GM21526 (cell line): Measurements from ENCODE around the gene LGALSL.

Experiments
- ATAC-seq: cut with Tn5 transposase; IDR thresholded peaks from one replicate; pipeline ENCODE4 v1.9.1; 2021; ENCODE audit warnings: moderate library complexity; ENCODE audit not compliant: unreplicated experiment, low FRiP score

The LGALSL gene

GRCh38 chr2:64453770-64454385, at the start of gene LGALSL:
Gene LGALSL (plus strand): TSS chr2:64454162. CDS start chr2:64454546, 384 bp downstream.
- ATAC-seq, result peak; percentile 47

DNA sequence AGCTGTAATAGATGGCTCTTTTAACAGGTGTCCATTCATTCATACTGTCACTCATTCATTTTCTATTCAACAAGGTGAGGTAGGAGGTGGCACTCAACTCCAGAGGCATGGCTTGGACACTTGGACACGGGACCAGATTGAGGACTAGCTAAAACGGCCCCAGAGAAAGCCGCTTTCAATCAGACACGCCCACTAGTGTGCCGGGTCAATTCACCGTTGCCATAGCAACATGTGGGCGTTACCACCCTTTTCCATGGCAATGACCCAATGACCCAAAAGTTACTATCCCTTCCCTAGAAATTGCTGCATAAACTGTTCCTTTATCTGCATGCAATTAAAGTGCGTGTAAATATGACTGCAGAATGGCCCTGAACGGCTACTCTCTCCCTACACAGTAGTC, 49.2 kb upstream of the LGALSL start:
- no peak for ATAC-seq

- no peak for ATAC-seq
Measured at GRCh38 chr2:64405581-64406406, 48.2 kb upstream of the LGALSL start.

DNA sequence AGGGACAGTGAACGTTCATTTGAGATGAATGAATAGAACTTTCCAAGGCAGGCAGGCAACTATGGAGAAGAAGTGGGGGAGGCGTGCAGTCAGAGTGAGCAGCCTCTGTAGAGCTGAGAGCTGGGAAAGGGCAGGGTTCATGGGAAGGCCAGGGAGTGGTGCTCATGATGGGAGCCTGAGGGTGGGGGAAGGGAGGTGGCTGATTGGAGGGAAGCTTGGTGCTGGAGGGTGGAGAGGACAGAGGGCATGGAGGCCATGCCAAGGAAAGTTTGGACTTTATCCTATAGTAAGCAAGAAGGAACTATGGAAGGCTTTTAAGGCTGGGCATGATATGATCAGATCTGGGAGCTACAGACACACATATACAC, 47.6 kb upstream of the LGALSL start:
- no peak for ATAC-seq

DNA sequence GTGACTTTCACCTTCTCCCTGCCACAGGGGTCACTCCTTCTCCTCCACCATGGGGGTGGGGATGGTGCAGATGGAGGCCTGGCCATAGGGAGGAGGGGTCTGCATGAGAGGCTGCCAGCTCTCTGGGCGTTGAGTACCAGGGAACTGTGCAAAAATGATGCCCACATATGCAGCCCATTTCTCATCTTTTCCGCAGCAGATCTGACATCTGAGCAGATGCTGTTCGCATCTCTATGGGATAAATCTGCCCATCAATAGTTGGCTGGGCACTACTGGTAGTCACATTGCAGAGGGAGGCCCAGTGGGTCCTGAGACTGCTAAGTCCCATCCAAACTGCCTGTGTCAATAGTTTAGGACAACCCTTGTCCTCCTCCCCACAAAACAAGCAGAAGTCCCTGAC, 45.9 kb upstream of the LGALSL start:
- no peak for ATAC-seq

GRCh38 chr2:64410671-64411070, 43.3 kb upstream of the LGALSL start:
- no peak for ATAC-seq

GRCh38 chr2:64412671-64413070, 41.3 kb upstream of the LGALSL start:
- no peak for ATAC-seq

DNA sequence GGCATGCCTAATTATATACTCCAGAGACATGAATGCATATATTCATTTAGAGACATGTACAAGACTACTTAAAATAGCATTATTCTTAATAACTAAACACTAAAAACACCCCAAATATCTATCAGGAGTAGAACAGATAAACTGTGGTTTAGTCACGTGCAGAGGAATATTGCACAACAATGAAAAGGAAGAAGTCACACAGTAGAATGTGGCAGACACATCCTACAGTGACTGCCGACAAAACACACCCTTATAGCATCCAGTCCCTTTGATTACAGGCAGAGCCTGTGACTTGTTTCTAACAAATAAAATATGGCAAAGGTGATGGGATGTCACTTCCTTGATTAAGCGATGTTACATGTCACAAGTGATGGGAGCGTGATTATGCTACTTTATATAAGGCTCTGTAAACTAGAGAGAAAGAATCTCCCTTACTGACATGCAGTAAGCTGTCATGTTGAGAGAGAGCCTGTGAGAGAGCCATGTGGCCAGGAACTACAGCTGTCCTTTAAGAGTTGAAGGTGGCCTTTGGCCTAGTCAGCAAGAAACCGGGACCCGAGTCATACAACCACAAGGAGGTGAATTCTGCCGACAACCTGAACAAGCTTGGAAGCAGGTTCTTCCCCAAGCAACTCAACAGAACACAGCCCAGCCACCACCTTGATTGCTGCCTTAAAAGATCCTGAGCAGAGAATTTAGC, 39.1 kb upstream of the LGALSL start:
- ATAC-seq, result no peak

DNA sequence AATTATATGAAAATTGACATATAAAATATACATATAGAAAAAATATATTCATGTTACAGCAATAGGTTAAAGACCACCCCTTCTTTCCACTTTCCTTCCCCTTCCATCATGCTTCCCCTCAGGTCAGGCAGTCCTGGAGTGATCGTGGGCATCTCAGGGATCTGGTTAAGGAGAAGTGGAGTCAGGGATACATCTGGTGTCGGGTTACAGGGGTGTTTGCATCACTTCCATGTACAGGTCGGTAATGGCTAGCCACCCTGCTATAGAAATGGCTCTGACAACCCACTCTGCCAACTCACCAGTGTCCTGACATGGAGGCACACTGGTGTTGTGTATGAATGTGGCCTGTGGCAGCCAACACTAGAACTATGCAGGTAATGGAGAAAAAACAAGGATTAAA, 36.3 kb upstream of the LGALSL start:
- no peak for ATAC-seq

DNA sequence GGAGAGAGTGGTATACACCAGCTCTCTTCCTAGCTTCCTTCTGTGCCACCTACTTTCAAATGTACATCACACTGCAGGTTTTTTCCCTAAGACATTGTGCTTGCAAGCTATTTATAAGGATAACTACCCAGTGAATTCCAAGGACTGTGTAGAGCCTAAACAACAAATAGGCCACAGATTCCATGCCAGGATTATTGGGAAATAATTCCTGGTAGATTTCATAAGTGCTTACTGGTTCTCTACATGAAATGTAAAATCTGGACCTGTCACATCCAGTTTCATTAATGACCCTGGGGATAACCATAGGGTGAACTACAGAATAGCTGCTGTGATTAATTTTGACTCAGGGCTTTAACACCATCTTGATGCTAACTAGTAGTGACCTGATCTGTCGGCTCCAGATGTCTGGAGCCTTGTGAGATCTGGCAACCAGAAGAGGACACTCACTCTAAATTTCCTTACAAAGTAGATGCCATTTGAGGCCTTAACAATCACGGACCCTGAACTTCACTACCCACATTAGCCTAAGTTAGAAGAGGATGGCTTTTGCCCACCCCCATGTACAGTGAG, 34.3 kb upstream of the LGALSL start:
- no peak for ATAC-seq

DNA sequence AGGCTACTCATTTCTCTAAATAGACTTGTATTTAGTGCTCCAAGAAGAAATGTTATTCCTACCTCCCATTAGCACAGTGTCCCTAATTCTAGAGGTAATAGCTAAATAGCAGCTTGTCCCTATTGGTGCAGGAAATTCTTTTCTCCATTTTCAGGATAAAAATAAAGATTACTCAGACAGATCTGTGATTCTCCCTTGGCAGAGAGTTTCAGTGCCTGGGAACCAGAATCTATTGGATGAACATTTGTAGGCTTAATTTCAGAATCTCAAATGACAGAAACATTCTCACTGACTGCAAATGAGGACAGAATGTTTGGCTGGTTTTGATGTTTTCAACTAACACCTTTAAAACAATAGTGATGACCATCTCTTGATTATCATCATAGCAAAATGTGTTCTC, 33.3 kb upstream of the LGALSL start:
- ATAC-seq, result no peak

- no peak for ATAC-seq
Measured at GRCh38 chr2:64421201-64421600, 32.8 kb upstream of the LGALSL start.

DNA sequence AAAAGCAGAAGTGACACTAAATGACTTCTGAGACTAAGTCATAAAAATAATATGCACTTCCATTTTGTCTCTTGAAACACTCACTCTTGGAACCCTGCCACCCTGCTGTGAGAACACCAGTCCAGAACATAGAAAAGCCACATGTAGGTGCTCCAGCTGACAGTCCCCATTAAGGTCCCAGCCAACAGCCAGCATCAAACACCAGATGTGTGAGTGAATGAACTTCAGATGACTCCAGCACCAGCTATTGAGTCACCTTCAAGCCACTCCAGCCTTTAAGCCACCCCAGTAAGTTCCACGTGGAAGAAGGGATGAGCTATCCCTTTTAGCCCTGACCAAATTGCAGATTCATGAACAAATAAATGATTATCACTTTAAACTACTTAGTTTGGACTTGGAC, 31.5 kb upstream of the LGALSL start:
- no peak for ATAC-seq

- no peak for ATAC-seq
Measured at GRCh38 chr2:64423303-64423702, 30.7 kb upstream of the LGALSL start.

DNA sequence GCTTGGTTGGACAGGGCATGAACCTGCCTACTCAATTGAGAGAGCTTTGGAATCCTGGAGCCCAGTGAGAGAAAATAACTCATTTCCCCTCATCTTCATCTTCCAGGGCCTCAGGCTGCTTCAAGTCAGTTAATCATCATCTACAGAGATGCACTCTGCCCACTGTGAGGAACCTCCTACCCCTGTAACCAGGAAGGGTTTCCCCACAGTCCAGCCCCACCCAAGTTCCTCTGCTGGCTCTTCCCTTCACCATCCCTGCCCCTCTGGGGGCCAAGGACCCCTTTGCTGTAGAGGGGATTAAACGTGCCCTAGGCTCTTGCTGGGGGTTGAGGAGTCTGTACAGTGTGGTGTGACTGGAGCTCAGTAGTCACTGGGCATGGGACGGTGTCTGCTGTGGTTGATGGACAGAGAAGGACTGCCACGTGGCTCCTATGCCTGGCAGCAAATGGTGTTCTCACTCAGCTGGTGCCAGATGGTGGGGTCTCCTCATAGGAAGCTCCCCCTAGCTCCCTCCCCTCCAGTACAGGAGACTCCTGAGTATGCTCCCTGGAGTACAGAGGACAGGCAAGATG, 29.5 kb upstream of the LGALSL start:
- no peak for ATAC-seq

DNA sequence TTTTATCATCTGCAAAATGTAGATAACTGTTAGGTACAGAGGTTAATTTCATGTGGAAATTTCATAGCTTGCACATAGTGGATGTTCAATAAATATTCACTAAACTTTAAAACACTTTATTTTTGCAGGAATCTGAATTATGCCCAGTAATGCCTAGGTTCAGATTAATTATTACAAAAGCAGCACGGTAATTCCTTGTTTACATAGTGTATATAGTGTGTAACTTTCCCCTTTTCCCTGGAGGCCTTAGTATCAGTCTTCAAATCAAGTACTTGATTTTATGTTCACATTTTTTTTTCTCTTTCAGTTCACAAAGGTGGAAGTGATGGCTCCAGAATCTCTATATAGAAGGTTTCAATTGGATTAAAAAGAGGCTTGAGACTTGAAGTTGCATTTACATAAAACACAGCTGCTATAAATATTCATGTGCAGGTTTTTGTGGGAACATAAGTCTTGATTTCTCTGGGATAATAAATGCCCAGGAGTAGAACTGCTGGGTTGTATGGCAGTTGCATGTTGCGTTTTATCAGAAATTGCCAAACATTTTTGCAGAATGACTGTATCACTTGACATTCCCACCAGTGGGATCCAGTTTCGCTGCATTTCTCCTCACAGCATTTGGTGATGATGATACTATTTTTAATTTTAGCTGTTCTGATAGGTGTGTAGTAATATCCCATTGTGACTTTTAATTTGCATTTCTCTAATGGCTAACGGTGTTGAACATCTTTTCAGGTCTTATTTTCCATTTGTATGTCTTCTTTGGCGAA, 27.6 kb upstream of the LGALSL start:
- ATAC-seq, result no peak

GRCh38 chr2:64434039-64434657, 19.8 kb upstream of the LGALSL start:
- ATAC-seq, result no peak

GRCh38 chr2:64437883-64438282, 16.1 kb upstream of the LGALSL start:
- ATAC-seq, result no peak

DNA sequence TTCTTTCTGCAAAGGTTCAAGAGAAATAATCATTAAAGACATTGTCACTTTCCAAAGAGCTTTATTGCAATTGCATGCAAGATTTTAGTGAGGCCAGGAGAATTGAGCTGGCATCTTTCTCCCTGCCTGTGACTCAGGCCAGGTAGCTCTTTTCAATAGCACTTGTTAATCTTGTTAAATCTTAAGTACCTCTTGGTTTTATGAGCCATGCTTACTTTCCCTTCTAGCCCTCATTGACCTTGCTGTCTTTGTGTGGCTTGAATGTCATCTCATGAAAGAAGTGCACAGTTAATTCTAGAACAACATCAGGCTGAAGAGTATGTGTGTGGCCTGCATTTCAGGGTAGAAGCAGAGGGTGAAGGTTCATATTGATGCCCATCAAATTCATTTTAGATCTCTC, 14.8 kb upstream of the LGALSL start:
- ATAC-seq, result no peak

DNA sequence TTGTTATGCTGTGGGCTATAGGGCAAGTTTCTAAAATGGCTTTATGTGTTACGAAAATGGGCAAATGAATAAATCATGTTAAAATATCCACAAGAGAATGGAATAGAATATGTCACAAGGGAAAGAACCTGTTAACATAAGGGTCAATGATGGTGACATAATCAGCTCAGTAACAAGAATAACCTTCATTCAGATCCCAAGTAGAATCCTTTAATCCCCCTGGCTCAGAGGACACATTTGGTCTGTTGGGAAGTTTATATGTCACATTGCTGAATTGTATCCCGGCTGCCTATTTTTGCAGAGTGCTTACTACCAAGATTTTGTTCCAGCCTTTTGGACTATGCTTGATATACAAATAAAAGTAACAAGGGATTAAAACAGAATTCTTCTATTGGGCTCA, 13.1 kb upstream of the LGALSL start:
- no peak for ATAC-seq
